ACC112 (cell line): ENCODE results near the gene SPATS2L.

Source experiments
- H2AFZ ChIP-seq: fragments of 200-600 bp; sonication (generic); one replicate; pipeline ENCODE4 v1.6.0; 2017; ENCODE audit warnings: antibody characterized with exemption, low read length; ENCODE audit not compliant: unreplicated experiment
- H3K27ac ChIP-seq: fragments of 200-600 bp; sonication (generic); 2 replicates; pipeline ENCODE4 v1.5.1; 2014; ENCODE audit warnings: low read depth, mild to moderate bottlenecking, antibody characterized with exemption, low read length, moderate library complexity
- H3K27me3 ChIP-seq: fragments of 200-600 bp; sonication (generic); 2 replicates; pipeline ENCODE4 v1.6.1; 2014; ENCODE audit warnings: mild to moderate bottlenecking, antibody characterized with exemption, low read length, moderate library complexity, mixed read lengths; ENCODE audit not compliant: insufficient read depth
- H3K36me3 ChIP-seq: fragments of 200-600 bp; sonication (generic); 2 replicates; pipeline ENCODE4 v1.6.1; 2016; ENCODE audit warnings: mild to moderate bottlenecking, antibody characterized with exemption, low read length, moderate library complexity, mixed read lengths; ENCODE audit not compliant: insufficient read depth
- H3K4me1 ChIP-seq: fragments of 200-600 bp; sonication (generic); one replicate; pipeline ENCODE4 v1.6.1; 2016; ENCODE audit warnings: low read length, mixed read lengths; ENCODE audit not compliant: insufficient read depth, unreplicated experiment, control insufficient read depth
- H3K4me3 ChIP-seq: fragments of 200-600 bp; sonication (generic); 2 replicates; pipeline ENCODE4 v1.5.1; 2014; ENCODE audit warnings: mild to moderate bottlenecking, low read depth, low read length
- H3K79me2 ChIP-seq: fragments of 200-600 bp; sonication (generic); one replicate; pipeline ENCODE4 v1.6.0; 2016; ENCODE audit warnings: low read length; ENCODE audit not compliant: control insufficient read depth, unreplicated experiment, insufficient read depth

Gene SPATS2L

GRCh38 chr2:200270732-200271131 lies 35.8 kb upstream of the SPATS2L start:
- Histone ChIP-seq H2AFZ (no peak overlapping the region), H3K4me3 (no peak overlapping the region), H3K79me2 (no peaks in the 10 kb centered on the region), H3K4me1 (no peaks in the 10 kb centered on the region), H3K36me3 (no peaks in the 10 kb centered on the region), H3K27ac (no peak overlapping the region), H3K27me3 (no peaks in the 10 kb centered on the region; the same call in 1 of the 2 replicates)

GRCh38 chr2:200272320-200272719 lies 34.2 kb upstream of the SPATS2L start:
- Histone ChIP-seq H2AFZ (no peak overlapping the region), H3K36me3 (no peaks in the 10 kb centered on the region), H3K27ac (no peak overlapping the region), H3K4me1 (no peaks in the 10 kb centered on the region), H3K27me3 (no peaks in the 10 kb centered on the region; the same call in 1 of the 2 replicates), H3K4me3 (no peak overlapping the region), H3K79me2 (no peaks in the 10 kb centered on the region)

- H3K27me3 ChIP-seq: no peaks in the 10 kb centered on the region
- no peaks in the 10 kb centered on the region for H3K79me2 ChIP-seq
- no peaks in the 10 kb centered on the region for H3K36me3 ChIP-seq
- no peak overlapping the region for H3K27ac ChIP-seq
- peaks cover 3% of the 10 kb centered on the region for H3K4me1 ChIP-seq
- H2AFZ ChIP-seq: no peak overlapping the region
- no peak overlapping the region for H3K4me3 ChIP-seq
Measured at GRCh38 chr2:200274116-200275075, 32.1 kb upstream of the SPATS2L start.

- no peak overlapping the region for H3K27ac ChIP-seq
- no peaks in the 10 kb centered on the region for H3K79me2 ChIP-seq
- H3K27me3 ChIP-seq: no peaks in the 10 kb centered on the region
- H3K36me3 ChIP-seq: no peaks in the 10 kb centered on the region
- peaks cover 10% of the 10 kb centered on the region for H3K4me1 ChIP-seq
- no peak overlapping the region for H2AFZ ChIP-seq
- no peak overlapping the region for H3K4me3 ChIP-seq
Measured at GRCh38 chr2:200275295-200276013, 31.0 kb upstream of the SPATS2L start.

GRCh38 chr2:200276472-200276871 lies 30.0 kb upstream of the SPATS2L start:
- no peak overlapping the region for H2AFZ ChIP-seq

GRCh38 chr2:200278694-200279316 lies 27.7 kb upstream of the SPATS2L start:
- Histone ChIP-seq H3K4me3 (no peak overlapping the region), H3K4me1 (peaks cover 10% of the 10 kb centered on the region), H3K79me2 (no peaks in the 10 kb centered on the region), H3K27me3 (no peaks in the 10 kb centered on the region), H3K36me3 (no peaks in the 10 kb centered on the region), H3K27ac (no peak overlapping the region), H2AFZ (peak overlapping the region; percentile 45)

More at GRCh38 chr2:200276472-200276871, 30.0 kb upstream of the SPATS2L start:
- Histone ChIP-seq H3K27ac (no peak overlapping the region), H3K4me3 (no peak overlapping the region), H3K4me1 (peaks cover 10% of the 10 kb centered on the region), H3K36me3 (no peaks in the 10 kb centered on the region), H3K79me2 (no peaks in the 10 kb centered on the region), H3K27me3 (no peaks in the 10 kb centered on the region)

GRCh38 chr2:200279857-200280256 lies 26.6 kb upstream of the SPATS2L start:
- H3K4me1 ChIP-seq: peaks cover 10% of the 10 kb centered on the region
- no peak overlapping the region for H2AFZ ChIP-seq
- H3K36me3 ChIP-seq: no peaks in the 10 kb centered on the region
- H3K27ac ChIP-seq: no peak overlapping the region
- no peaks in the 10 kb centered on the region for H3K79me2 ChIP-seq
- no peaks in the 10 kb centered on the region for H3K27me3 ChIP-seq
- no peak overlapping the region for H3K4me3 ChIP-seq

- no peaks in the 10 kb centered on the region for H3K36me3 ChIP-seq
- H3K4me3 ChIP-seq: no peak overlapping the region
- H3K4me1 ChIP-seq: peaks cover 3% of the 10 kb centered on the region
- no peak overlapping the region for H3K27ac ChIP-seq
- no peaks in the 10 kb centered on the region for H3K79me2 ChIP-seq
- no peak overlapping the region for H2AFZ ChIP-seq
- H3K27me3 ChIP-seq: no peaks in the 10 kb centered on the region
Measured at GRCh38 chr2:200286578-200286977, 19.9 kb upstream of the SPATS2L start.

- Histone ChIP-seq H3K4me3 (no peak overlapping the region), H3K4me1 (peaks cover 3% of the 10 kb centered on the region), H3K27ac (no peak overlapping the region), H3K36me3 (no peaks in the 10 kb centered on the region), H3K79me2 (no peaks in the 10 kb centered on the region), H2AFZ (no peak overlapping the region), H3K27me3 (no peaks in the 10 kb centered on the region)
Measured at GRCh38 chr2:200288670-200289429, 17.6 kb upstream of the SPATS2L start.

- Histone ChIP-seq H3K27ac (no peak overlapping the region), H3K79me2 (no peaks in the 10 kb centered on the region), H3K27me3 (no peaks in the 10 kb centered on the region), H3K4me1 (peaks cover 10% of the 10 kb centered on the region), H2AFZ (no peak overlapping the region), H3K36me3 (no peaks in the 10 kb centered on the region), H3K4me3 (no peak overlapping the region)
Measured at GRCh38 chr2:200296118-200296517, 10.4 kb upstream of the SPATS2L start.
